DLD1 (cell line): ENCODE measurements around the gene KTI12.
"Not testable (repeated sequence)": the region's sequence is repeated elsewhere in the genome, so short reads cannot be mapped to it uniquely, and the experiment has no call there.

Source experiments
- in situ Hi-C: cut with HindIII; loops from 2 replicates; pipeline ENCODE4 v1.10.0; 2017; ENCODE audit warnings: low sequenced_read_pairs

KTI12 gene, protein sequence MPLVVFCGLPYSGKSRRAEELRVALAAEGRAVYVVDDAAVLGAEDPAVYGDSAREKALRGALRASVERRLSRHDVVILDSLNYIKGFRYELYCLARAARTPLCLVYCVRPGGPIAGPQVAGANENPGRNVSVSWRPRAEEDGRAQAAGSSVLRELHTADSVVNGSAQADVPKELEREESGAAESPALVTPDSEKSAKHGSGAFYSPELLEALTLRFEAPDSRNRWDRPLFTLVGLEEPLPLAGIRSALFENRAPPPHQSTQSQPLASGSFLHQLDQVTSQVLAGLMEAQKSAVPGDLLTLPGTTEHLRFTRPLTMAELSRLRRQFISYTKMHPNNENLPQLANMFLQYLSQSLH

DNA sequence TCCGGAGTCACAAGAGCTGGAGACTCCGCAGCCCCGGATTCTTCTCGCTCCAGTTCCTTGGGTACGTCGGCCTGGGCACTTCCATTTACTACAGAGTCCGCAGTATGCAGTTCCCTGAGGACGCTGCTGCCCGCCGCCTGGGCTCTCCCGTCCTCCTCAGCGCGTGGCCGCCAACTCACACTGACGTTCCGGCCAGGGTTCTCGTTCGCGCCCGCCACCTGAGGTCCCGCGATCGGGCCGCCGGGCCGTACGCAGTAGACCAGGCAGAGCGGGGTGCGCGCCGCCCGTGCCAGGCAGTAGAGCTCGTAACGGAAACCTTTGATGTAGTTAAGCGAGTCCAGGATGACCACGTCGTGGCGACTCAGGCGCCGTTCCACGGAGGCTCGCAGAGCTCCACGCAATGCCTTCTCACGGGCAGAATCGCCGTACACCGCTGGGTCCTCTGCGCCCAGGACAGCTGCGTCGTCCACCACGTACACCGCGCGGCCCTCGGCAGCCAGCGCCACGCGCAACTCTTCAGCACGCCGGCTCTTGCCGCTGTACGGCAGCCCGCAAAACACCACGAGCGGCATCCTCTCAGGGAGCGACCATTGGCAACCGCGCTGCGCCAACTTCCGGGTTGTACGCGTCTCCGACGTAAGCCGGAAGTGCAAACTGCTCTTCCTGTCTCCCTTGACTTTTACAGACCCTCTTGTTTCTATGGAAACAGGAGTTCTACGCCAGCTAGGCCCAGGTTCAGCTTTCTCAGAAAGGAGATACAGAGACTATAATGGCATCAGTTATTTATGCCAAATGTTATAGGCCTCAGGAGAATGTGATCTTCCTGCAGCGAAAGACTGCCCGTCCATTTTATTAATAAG lies at the start of gene KTI12:
Gene KTI12 (minus strand): TSS at position 621 of the 860 bp plus-strand sequence. CDS start 49 bp downstream, at position 572.
- in situ Hi-C loops, result no loop called here

DNA sequence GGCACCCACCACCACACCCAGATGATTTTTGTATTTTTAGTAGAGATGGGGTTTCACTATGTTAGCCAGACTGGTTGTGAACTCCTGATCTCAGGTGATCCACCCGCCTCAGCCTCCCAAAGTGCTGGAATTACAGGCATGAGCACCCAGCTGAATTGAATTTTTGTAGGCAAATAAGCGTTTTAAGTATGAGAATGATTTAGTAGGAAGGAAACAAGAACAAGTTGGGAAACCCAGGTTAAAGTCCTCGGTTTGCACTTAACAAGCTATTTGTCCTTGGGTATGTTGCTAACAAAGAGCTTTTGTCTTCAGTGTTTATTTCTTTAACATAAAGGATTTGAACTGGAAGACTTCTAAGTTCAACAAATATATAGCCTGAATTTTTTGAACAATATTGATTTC lies 46.4 kb upstream of the KTI12 start:
- in situ Hi-C loops, result no loop called here

DNA sequence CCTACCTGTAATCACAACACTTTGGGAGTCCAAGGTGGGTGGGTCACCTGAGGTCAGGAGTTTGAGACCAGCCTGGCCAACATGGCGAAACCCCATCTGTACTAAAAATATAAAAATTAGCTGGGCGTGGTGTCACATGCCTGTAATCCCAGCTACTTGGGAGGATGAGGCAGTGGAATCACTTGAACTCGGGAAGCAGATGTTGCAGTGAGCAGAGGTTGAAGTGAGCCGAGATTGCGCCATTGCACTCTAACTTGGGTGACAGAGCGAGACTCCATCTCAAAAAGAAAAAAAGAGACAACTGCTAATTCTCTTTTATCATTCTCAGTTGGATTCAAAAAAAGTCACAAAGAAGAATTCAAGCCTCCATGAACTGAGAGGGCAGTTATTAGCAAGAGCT lies 43.7 kb upstream of the KTI12 start:
- in situ Hi-C loops, result not testable (repeated sequence)

DNA sequence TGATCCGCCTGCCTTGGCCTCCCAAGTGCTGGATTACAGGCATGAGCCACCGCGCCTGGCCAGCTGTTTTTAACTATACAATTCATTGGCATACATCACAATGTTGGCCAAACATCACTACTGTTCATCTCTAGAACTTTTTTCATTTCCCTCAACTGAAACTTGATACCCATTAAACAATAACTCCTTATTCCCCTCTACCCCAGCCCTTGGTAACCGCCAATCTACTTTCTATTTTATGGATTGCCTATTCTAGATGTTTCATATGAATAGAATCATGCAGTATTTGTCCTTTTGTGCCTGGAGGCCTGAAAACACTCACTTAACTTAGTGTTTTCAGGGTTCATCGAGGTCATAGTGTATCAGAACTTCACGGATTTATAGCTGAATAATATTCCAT lies 38.7 kb upstream of the KTI12 start:
- in situ Hi-C loops, result no loop called here

DNA sequence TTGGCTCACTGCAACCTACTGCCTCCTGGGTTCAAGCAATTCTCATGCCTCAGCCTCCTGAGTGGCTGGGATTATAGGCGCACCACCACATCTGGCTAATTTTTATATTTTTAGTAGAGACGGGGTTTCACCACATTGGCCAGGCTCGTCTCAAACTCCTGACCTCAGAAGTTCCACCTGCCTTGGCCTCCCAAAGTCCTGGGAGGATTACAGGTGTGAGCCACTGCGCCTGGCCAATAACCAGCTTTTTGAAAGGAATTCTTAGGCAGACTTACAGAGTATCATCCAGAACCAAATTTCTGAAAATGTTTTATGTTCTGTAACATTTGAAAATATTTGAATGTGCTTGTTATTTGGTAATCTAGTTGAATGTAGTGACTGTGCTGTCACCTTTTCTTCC lies 37.1 kb upstream of the KTI12 start:
- in situ Hi-C loops, result no loop called here

DNA sequence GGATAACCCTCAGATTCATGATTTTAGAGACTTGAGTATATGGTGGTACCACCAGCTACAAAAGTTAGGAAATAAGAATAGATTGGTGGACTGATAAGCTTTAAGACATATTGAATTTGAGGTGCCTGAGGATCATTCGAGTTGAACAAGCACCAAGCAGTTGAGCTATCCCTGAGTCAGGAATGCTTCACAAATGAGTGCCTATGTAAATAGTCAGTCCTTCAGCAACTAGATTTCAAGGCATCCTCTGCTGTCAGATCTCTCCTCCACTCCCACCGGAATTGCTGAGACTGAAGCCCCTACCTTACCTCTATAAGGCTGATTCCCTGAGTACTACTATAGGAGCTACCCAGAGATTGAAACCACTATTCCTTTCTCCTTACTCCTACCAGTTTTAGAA lies 29.6 kb upstream of the KTI12 start:
- in situ Hi-C loops, result no loop called here

DNA sequence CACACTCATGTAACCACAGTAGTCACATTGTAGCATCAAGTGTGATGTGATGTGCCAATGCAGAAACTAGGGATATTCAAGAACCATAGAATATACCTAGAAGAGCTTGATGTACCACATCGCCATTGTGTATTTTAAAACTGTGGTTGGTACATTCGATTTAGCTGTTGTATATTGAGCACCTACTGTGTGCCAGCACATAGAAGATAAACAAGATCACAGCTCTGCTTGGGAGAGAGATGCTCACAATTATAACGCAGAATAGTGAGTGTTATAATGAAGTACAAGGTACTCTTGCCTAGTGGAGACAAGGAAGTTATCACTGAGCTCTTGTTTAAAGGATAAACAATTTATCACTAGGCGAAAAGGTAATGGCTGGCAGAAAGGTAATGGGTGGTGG lies 27.2 kb upstream of the KTI12 start:
- in situ Hi-C loops, result no loop called here

DNA sequence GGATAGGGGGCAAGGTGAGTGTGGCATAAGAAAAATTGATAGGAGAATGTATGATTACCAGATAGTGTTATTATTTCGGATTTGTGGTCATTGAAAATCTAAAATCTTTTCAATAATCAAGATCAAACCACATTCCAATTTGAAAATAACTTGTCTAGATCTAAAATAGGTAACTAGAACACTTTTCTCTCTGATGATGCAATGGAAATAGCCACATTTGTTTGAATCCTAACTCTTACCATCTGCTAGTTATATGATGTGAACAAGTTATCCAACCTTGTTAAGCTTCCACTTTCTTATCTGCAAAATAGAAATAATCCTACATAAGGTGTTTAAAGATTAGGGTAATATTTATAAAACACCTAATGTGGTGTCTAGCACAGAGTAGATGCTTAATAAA lies 26.3 kb upstream of the KTI12 start:
- in situ Hi-C loops, result no loop called here

DNA sequence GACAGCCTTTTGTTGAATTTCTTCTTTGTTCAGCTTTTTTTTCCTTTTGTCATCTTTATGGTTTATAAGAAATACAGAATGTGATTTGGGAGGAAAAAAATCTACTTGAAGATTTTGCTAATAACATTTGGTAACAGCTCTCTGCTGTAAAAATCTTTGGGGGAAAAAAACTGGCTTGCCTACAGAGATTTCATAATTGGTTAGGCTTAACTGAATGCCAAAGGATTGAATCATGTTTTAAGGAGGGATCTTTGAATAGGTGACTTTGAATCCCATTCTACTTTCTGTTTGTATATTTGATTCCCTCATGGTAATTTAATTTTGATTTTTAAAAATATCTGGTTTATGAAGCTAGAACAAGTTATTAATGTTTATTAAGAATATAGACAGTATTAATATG lies 25.7 kb upstream of the KTI12 start:
- in situ Hi-C loops, result no loop called here

DNA sequence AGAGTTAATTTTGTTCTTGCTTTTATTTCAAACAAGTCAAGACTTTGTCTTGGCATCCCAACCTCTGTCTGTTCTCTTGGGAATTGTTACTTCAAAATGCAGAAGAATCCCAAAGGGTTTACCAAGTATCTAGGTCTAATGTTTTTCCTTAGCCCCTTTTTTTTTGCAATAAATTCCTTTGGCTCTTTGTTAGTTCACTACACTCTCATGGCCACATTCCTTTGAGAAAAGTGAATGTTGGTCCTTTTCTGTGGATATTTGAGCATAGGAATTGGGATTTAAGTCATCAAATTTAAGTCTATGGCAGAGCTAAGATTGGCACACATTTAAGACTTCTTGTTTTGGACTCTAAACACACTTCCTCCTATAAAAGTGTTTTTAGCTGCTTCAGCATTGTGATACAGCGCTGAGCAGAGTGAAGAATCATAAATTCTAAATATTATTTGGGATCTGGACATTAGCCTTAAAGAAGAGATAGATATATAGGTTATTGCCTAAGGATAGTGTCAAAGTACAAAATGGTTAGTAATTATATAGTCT lies 24.3 kb upstream of the KTI12 start:
- in situ Hi-C loops, result no loop called here

DNA sequence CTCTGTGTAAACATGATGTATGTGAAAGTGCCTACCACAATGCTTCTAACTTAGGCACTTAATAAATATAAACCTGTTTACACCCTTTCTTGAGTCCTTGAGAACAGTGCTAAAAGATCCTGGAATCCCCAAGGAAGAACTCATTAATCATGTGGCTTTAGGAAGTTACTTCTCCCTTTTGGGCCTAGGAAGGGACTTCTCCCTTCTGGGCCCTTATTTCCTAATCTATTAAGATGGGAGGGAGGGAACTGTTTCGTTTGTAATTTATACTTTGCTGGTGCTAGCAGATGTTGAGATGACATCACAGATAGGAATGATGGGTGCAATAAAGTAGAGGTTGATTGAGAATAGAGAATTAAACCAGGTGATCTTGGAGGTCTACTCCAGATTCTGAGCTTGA lies 23.6 kb upstream of the KTI12 start:
- in situ Hi-C loops, result no loop called here

DNA sequence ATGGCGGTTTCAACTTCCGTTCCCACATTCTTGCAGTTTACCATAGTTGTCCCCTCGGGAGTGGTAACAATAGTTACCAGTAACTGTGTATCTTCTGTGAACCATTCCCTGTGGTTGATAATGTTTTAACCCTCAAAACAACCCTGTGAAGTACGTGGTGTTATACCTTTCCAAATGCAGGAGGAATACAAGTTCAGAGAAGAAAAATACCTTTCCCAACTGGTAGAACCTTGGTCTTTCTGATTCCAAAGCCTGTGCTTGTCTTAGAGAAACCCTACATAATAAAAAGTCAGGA lies 23.3 kb upstream of the KTI12 start:
- in situ Hi-C loops, result no loop called here

DNA sequence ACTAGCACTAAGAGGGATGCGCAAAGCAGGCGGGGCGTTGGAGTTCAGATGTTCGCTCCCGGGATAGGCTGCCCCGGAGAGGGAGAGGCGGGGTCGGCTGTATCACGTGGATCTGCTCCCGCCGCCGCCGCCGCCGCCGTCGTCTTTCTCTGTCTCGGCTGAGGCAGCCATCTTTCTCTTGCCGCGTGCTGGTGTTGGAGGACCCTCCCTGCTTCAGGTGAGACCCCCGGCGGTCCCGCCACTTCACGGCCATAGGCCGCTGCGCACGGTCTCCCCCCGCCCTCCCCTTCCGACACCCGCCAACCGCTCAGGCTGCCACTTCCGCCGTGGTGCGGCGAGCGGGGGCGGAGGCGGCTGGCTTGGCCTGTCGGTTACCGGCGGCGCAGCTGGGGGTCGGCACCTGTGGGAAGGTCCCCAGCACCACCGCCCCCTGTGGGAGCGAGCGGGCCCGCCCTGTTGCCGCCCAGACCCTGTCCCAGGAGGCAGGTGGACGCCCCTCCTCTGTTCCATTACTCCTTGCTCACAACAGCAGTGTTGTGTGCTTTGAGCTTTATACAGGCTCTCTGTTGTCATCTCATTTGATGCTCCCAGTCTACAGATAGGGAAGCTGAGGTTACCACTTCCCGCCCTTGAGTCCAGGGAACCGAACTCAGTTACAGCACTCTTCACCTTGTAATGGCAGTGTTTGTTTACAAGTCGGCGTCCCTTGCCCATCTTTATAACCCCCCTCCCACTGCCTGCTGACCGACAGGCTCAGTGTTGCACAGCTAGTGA lies 22.7 kb upstream of the KTI12 start, which contains the start of gene BTF3L4:
Gene BTF3L4 (plus strand): TSS at position 133 of the 774 bp plus-strand sequence. CDS start 3,553 bp downstream, outside the sequence.
- in situ Hi-C loops, result no loop called here

DNA sequence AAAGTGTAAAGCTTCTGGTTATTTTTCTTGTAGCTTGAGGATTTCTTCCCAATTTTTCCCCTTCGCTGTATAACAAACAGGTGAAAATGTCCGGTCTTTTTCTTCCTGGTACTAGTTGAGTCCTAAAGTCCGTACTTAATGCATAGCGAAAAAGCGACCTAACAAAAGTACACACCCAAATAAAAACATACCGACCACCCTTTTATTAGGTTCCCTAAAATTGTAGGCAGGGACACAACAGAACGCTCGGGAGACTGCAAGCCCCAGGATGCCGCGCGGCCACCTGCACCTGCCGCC lies 22.2 kb upstream of the KTI12 start:
- in situ Hi-C loops, result no loop called here

DNA sequence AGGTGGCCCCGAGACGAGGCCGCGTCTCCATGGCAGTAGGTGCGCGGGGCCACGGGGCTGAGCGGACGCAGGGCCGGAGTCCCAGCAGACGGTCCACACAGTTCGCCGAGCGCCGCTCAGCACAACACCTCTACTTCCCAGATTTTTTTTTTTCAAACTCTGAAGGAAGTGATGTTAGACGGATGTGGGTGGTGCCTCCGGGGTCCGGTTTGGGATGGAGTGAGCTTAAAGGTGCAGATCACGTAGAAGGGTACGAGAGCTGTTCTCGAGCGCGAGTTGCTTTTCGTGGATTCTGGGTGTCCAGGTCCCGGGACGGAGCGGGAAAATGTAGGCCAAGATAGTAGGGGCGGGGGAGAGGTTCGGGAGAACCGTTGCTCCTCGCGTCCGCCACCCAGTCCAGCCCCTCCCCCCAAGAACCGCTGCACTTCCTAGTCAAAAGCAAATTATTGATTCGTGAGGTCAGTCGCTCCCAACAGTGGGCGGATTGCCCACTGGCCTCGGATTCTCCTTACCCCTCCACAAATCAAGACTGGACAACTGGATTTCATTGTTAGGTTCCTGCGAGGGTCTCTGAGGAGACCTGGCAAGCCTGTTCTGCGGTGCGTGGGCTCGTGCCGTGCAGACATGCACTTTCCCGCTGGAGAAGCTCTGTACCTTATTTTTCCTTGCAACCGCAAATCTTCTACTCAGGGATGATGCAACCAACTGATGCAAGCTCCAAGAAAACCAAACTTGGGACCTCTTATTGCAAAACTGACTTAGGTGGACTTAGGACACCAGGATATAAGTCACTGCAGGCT lies 21.7 kb upstream of the KTI12 start, which contains the start of gene TXNDC12:
Gene TXNDC12 (minus strand): TSS at position 126 of the 800 bp plus-strand sequence. CDS start 95 bp downstream, at position 31.
- in situ Hi-C loops, result no loop called here

DNA sequence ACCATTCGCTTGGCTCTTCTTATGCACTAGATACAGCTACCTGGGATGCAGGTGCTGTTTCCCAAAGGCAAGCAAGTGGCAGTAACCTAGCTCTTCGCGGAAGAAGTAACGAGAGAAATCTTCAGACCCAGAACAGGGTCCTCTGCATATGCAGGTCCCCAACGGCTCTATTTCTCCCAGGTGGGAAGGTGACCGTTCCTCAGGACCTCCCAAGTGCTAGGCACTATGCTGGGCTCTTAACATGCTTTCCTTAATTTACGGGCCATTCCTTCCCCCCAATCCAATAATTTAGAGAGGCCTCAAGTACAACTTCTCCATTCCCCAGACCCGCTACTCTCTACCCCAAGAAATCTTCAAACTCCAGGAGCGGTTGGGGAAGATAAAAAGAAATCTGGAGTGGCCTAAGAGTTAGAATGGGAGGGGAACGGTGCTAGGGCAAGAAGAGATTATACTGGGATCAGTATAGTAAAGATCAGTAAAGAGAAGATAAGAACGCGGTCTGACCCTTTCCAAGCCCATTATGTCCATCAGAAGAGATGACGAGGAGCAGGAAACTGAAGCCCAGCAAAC lies 21.0 kb upstream of the KTI12 start:
- in situ Hi-C loops, result no loop called here

DNA sequence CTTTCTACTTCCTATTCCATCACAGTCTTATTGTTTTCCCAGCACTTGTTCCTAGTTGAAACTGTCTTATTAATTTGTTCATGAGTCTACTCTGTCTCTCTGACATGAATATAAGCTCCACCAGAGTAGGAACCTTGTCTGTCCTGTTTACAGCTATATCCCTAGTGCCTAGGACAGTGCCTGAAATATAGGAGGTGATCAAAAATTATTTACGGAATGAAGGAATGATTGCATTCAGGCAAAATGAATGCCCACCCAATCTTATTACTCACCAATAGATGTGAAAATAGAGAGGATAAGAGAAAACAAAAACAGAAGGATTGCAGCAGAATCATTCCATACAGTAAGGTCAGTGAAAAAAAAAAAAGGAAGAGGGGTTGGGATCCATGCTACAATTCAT lies 20.3 kb upstream of the KTI12 start:
- in situ Hi-C loops, result no loop called here

DNA sequence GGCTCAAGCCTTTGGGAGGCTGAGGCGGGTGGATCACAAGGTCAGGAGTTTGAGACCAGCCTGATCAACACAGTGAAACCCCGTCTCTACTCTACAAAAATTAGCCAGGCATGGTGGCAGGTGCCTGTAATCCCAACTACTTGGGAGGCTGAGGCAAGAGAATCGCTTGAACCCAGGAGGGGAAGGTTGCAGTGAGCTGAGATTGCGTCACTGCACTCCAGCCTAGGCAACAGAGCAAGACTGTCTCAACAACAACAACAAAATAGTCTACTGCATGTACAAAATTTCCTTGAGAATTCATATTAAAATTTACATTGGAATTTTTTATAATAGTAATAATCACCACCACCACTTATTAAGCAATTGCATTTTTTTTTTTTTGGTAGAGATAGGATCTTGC lies 15.7 kb upstream of the KTI12 start:
- in situ Hi-C loops, result not testable (repeated sequence)

DNA sequence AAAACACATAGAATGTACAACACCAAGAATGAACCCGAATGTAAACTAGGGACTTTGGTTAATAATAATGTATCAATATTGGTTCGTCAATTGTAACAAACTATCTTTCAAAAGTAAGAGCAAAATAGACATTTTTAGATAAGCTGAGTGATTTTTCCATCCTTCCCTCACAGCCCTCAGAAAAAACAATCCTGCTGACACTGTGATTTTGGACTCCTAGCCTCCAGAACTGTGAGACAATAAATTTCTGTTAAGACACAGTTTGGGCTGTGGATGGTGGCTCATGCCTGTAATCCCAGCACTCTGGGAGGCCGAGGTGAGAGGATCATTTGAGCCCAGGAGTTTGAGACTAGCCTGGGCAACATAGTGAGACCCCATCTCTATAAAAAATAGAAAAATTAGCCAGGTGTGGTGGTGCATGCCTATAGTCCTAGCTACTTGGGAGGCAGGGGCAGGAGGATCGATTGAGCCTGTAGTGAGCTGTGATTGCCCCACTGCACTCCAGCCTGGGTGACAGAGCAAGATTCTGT lies 12.1 kb upstream of the KTI12 start:
- in situ Hi-C loops, result not testable (repeated sequence)

DNA sequence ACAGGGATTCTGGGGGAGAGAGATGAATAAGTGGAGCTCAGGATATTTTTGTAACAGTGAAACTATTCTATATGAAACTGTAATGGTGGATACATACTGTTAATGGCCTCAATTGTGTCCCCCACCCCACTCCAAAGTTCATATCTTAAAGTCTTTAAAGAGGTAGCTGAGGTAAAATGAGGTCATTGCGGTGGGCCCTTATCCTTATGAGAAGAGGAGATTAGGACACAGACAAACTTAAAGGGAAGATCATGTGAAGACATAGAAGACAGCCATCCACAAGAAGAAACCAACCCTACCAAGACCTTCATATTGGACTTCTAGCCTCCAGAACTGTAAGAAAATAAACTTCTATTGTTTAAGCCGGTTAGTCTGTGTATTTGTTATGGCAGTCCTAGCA lies 11.6 kb upstream of the KTI12 start:
- in situ Hi-C loops, result no loop called here
